CD4-positive, alpha-beta T cell treated with Interleukin-12 subunit alpha and Interleukin-12 subunit beta, for 1 hour (primary cell): ENCODE data around the gene NFATC3.

Source experiments
- DNase-seq: peaks from one replicate; pipeline ENCODE4 v3.0.0-alpha.2; 2020

Gene NFATC3

DNA sequence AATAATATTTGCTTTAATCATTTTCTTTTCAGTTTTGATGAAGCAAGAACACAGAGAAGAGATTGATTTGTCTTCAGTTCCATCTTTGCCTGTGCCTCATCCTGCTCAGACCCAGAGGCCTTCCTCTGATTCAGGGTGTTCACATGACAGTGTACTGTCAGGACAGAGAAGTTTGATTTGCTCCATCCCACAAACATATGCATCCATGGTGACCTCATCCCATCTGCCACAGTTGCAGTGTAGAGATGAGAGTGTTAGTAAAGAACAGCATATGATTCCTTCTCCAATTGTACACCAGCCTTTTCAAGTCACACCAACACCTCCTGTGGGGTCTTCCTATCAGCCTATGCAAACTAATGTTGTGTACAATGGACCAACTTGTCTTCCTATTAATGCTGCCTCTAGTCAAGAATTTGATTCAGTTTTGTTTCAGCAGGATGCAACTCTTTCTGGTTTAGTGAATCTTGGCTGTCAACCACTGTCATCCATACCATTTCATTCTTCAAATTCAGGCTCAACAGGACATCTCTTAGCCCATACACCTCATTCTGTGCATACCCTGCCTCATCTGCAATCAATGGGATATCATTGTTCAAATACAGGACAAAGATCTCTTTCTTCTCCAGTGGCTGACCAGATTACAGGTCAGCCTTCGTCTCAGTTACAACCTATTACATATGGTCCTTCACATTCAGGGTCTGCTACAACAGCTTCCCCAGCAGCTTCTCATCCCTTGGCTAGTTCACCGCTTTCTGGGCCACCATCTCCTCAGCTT is 105.8 kb downstream of the NFATC3 start:
- no peak for DNase-seq

DNA sequence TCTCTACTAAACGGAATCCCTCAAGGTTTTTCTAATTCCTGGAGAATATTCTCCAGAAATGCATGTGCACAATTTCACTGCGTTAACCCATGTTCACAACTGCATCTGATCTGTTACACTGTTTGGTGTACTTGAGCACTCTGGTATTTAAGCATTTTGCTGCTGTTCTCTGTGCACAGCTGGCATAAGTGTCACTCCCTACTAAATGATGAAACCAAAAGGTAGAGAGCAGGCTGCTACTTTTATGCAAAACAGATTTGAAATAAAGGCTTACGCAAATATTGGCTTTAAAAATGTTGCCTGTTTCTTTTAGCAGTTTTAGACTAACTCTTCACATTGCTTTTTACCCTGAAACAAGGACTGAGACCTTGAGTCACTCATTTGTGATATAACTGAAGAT is 109.1 kb downstream of the NFATC3 start:
- no peak for DNase-seq

DNA sequence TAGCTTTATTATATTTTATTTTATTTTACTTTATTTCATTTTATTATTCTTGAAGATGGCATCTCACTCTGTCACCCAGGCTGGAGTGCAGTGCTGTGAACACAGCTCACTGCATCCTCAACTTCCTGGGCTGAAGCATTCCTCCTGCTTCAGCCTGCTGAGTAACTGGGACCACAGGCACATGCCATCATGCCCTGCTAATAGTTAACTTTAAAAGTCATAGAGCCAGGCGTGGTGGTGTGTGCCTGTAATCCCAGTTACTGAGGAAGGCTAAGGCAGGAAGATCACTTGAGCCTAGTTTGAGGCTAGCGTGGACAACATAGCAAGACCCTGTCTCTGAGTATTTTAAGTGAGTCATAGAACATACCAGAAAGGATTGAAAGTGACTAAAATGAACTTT is 112.1 kb downstream of the NFATC3 start:
- DNase-seq = no peak

DNA sequence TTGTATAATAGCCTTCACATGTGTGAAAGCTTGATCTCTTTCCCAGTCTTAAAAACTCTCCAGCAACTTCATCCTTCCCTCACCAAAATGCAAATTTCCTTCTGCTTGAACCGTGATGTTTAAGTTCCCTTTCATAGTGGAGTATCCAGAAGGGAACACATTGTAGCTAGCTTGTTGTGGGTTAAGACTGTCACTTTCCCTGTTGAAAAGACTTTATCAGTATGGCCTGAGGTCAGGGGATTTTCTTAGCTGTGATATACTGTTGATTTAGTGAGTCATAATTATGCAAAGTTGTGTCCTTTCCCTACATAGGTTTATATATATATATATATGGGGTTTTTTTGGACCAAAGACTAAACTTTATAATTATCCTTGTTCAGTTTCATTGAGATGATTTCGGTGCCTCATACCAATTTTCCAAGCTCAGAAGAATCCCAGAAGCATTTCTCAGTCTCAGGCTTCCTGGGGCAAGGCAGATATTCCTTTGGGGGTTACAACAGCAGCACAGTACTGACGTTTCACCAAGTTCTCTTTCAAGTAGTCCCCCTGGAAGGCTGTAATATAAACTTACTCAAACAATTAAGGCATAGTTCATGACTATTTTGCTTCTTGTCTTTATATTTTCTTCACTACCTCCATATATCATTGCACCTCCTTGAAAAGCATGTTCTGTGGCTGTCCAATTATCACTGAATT is 115.1 kb downstream of the NFATC3 start:
- DNase-seq = no peak

DNA sequence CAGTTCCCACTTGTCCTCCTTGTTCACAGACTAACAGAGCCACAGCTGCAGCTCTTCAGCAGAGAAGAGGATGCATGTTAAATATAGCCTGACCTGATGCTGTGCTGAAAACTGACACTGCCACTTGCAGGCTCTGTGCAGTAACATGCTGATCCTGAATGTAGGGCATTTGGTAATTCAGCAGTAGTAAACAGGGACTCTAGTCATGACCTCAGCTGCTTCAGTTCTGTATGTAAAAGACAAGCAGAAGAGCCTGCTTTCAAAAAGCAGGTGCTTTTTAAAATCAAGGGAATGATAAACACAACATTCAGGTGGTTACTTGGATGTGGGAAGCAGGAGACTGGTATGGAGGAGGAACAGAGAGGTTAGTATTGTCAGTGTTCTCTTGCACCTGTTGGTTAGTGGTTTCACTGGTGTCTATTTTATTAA is 116.9 kb downstream of the NFATC3 start:
- DNase-seq = no peak

DNA sequence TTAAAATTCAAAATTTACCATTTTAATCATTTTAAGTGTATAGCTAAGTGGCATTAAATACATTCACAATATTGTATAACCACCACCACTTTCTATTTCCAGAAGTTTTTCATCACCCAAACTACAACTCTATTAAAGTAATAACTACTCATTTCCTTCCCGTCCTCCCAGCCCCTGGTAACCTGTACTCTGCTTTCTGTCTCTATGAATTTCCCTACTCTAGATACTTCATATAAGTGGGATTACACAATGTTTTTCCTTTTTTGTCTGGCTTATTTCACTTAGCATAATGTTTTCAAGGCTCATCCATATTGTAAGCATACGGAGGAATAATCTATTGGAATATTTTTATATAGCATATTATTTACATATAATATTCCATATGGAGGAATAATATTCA is 121.1 kb downstream of the NFATC3 start:
- DNase-seq = no peak

DNA sequence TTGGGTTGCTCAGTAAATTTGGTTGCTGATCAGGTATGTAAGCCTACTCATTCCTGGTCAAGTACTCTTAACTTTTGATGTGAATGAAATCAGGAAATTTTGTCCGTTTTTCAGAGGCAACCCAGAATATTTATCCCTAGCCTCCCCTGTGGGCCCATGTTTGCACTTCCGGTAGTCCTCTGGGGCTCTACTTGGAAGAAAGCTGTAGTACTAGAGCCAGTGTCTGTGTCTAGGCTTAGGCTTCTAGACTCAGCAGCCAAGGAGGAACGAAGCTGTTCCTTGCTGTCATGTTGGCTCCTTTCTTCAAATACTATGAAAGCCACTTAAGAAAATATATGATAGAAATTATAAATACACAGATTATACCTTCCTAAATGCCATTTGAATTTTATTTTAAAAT is 129.6 kb downstream of the NFATC3 start:
- DNase-seq = no peak

DNA sequence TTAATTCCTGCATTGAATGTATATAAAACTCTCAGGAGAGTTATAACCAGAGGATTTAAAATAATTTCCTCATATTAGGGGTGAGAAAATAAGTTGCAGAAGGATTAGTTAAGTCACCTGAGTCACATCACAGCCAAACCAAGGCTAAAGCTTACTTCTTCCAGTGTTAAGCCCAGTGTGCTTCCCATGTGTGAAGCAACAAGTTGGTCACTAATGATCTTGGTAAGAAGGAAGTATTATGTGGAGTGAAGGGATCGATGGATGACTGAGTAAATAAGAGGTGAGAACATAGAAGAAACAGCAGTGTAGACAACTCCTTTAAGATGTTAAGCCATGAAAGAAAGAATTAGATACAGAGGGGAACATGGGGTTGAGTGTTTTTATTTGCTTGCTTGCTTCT is 130.1 kb downstream of the NFATC3 start:
- DNase-seq = no peak

DNA sequence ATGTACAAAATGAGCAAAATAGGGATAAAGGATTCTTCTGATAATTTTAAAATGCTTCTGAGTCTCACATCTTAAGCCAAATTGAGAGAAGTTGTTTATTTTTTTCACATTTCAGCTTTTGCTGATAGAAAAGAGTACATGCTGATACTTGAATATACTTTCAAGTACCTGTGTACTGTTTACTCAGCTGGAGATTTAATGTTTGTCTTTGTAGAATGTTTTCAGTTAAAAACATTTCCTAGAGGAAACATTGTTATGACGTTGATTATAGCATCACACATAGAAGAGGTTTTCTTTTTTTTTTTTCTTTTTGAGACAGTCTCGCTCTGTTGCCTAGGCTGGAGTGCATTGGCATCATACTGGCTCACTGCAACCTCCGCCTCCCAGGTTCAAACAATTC is 131.1 kb downstream of the NFATC3 start:
- DNase-seq = no peak

DNA sequence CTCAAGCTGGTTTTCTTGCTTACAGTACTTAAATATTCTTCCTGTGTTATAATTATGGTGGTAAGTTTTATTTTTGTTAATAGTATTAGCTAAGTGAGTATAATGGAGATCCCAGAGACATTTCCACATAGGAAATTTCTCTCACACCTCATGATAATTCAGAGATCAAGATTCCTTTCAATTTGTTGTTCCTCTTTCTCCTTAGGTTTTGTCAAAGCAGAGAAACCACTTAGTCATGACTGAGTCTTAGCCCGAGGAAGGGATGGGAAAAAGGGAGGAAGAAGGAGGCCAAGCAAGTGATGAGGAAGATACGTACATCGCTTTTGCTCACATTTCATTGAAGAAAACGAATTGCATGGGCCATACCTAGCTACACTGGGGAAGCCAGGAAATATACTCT is 132.3 kb downstream of the NFATC3 start:
- DNase-seq = no peak

DNA sequence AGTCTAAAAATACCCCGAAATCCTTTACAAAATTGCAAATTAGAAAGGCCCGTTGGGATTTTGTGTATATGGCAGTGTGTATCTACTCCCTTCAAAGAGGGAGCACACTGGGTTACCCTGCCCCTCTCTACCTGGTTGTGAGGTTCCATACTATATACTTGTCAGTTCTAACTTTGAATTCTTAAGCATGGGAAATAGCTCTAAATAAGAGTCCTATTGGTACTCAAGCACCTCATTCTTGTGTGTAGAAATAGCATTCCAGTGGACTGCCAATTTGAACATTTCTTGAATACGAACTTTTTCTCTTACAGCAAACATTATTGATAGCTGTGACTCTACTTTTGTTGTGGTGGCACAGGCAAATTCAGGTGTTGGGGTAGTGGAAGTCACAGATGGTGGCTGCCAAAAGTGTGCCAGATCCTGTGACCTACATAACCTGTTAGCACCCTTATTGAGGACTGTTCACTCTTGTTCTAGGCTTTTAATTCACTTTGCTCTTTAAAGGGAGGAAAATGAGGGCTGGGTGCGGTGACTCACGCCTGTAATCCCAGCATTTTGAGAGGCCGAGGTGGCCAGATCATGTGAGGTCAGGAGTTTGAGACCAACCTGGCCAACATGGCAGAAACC is 134.7 kb downstream of the NFATC3 start:
- no peak for DNase-seq

DNA sequence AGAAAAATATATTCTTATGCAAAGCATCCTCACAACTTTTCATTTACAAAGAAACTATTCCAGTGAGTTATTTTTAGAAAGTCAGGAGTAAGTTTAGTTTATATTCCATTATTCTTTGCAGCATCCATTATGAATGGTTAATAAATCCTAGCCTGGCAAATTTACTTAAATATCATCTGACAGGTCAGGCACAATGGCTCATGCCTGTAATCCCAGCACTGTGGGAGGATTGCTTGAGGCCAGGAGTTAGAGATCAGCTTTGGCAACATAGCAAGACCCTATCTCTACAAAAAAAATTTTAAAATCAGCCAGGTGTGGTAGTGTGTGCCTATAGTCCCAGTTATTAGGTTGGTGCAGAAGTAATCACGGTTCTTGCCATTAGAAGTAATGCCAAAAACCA is 137.9 kb downstream of the NFATC3 start:
- no peak for DNase-seq

DNA sequence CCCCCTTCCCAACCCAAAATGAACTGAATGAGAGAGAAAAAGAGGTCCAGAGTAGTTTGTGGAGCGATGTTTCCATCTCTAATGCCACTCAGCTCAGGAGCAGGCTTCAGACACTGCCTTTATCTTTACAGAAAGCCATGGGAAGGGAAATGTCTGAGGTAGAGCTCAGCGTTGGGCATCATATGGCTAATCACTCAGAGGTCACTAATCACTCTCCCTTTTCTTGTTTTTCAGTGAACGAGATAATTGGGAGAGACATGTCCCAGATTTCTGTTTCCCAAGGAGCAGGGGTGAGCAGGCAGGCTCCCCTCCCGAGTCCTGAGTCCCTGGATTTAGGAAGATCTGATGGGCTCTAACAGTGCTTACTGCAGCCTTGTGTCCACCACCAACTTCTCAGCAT is 140.9 kb downstream of the NFATC3 start:
- no peak for DNase-seq

DNA sequence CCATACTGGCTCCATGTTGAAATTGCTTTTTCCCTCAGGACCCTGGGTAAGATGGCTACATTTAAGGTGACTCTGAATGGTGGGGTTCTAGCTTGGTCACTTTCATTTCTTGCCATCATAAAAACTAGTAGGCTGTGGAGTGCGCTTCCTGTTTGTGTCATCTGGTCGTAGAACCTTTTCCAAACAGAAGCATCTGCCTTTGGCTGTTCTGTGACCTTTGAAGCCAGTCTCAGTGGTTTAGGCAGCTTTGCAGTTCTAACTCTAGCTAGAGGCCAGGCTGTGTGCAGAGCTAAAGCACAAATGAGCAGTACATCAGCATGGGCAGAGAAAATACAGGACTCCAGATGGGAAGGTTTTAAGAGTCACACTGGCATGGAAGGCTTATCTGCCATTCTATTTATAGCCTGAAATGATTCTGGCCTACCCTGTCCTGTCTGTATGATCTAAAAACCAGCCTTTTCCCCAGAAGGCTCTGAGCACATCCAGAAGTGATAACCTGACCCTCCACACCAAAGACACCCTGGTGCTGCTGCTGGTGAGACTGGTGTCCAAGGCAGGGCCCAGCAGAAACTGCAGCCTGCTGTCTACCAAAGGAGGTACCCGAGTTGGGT is 142.1 kb downstream of the NFATC3 start:
- no peak for DNase-seq

DNA sequence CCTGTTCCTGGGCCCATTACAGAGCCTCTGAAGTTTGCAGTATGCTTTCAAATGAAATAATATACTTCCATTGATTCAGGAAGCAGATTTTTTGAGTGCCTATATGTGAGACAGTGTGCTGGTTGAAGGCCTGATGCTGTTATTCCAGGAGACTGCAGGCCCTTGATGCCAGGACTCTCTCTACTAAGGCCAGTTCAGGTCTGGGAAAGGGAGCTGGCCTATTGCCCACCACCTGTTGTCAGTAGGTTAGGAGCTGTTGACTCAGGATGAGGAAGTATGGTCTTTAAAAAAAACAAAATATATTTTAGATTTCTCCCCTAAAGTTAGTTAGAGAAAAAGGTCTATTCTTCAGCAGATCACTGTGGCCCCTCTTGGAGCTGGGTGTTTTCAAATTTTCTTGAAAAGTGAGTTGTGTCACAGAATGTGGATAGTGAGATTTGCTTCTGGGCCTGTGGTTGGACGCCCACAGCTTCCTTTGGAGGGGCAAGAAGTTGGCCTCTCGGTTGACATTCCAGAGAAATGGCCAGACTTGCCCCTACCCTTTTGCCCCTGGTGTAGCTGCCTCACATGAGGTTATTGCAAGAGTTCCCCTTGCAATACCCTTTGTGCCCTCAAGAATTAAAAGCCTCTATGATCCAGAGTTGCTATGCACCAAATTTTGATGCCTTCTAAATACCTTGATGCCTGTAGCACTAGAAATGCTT is 142.8 kb downstream of the NFATC3 start:
- no peak for DNase-seq

DNA sequence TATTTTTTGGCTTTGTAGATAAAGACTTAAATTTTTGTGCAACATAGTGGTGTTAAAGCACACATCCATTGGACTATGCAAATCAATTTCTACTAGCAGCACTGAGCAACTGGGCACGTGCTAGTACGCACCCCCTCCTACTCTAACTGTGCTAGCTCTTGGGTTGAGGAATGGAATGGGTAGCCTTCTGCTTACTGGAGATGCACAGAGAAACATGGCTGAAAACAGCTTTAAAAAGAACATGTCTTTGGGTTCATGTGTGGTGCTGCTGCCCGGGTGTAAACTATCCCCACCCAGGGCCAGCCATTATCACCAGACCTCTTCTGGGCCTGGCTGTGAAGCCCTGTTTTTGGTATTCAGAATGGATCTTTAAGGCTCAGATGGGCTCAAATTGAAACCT is 143.5 kb downstream of the NFATC3 start:
- DNase-seq = no peak

DNA sequence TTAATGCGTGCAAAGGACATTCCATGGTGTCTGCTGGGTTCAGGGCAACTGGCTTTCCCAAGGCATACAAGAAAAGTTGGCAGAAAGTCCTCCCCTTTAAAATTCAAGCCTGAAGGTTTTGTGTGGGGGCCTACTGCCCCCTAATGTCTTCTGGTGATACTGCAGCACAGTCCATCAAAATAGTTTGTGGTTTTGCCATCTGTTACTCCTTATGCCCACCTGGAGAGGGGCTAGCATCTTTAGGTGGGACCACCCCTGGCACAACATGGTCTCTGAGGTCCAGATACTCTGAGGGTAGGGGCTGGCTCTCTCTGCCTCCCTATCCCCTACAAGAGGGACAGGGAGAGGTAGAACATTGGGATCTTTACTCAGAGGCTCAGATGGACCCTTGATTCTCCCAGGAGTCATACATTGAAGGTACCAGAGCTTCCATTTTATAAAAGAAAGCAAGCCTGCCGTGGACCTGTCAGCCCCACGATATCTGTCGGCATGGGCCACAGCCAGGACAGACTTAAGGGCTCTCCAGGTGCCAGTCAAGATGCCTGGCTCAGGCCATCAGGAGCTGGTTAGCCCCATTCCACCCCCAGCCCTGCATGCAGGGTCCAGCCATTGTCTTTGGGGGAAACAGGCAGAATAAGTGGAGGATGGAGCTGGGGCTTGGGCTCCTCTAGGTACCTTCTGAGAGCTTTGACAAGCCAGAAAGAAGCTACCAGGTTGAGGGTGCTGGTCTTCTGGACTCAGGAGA is 144.4 kb downstream of the NFATC3 start:
- DNase-seq = peak; percentile 60

DNA sequence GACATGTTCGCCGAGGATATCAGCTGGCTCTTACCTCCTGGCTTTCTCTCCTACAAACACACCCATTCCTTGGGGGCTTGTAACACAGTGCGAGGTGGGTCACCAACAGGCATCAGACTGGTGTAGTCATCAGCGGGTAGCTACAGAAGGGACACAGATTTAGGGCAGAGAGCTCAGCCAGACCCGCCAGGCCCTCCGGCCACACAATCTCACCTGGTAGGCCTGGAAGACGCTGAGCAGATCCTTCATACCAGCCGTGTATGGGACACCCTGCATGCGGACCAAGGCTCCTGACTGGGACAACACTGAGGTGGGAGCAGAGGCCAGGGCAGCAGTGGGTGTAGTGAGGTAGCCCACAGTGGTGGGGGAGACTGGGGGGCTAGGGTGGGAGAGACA is 145.0 kb downstream of the NFATC3 start:
- no peak for DNase-seq

DNA sequence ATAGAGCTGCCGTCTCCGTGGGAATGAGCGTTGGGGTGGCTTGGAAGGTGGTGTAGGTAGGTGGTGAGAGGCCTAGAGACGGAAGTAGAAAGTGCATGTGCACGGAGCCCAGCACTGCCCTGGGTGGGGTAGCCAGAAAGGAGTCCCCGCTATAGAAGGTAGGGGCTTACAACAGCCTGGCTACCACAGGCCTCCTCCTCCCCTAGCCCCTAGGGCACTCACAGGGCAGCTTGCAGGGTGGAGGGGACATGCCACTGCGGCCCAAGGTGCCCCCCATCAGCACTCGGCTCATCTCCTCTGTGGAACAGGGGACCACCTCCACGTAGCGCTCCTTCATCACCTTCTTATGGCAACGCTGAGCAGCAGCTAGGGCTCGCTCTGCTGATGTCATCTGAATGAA is 145.8 kb downstream of the NFATC3 start:
- DNase-seq = no peak

DNA sequence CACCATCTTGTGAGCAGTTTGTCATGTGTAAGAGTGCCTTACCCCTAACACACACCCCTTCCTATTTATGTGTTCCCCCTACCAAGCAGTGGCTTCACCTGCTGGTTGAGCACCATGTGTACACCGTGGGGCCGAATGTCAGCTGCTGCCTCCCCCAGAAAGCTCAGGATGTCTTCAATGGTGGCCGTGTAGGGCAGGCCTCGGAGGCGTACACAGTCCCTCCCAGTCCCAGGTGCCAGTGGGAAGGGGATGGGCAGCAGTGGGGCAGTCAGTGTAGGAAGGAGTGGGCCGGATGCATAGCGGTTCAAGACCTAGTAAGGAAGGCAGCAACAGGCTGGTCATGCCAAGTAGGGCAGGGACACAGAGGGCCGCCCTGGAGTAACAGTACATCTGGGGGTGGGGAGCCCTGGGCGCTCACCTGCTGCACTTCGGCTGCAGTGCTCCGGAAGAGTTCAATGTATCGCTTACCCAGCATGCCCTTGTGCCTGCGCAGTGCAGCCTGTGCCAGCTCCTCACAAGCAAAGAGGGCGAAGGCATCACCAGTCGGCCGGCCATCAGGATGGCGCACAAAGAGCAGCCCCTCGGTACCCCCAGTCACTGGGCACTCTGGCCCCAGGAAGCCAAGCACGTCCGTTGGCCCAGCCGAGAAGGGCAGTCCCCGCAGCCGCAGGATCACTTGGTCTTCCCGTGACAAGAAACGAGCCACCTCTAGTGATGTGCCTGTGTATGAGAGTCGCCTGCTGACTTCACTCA is 146.4 kb downstream of the NFATC3 start:
- no peak for DNase-seq

DNA sequence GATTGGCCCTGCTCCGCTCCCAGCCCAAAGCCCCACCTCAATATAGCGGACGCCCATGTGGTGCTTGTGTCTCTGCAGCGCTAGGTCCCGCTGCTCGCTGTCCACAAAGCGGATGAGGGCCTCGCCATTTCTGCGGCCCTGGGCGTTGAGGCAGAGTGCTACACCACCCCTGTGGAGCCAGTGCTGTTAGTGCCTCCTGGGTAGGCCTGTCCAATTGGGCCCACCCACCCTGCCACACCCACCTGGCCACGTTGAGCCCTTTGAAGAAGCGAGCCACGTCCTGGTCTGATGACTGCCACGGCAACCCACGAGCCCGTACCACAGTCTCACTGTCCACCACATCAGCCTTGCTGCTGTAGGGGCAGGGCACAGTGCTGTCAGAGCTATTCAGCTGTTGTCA is 147.2 kb downstream of the NFATC3 start:
- DNase-seq = no peak
